ENCODE results near the gene NOL12.

GRCh38 chr22:37639070-37639760 is 46.9 kb upstream of the NOL12 start, which contains the start of gene SH3BP1:
- TF ChIP-seq EZH2 (IDR thresholded peaks at IDR 0.05; ENCODE audit: insufficient read depth, low read length), result no peak
- TF ChIP-seq, protein P1, sequence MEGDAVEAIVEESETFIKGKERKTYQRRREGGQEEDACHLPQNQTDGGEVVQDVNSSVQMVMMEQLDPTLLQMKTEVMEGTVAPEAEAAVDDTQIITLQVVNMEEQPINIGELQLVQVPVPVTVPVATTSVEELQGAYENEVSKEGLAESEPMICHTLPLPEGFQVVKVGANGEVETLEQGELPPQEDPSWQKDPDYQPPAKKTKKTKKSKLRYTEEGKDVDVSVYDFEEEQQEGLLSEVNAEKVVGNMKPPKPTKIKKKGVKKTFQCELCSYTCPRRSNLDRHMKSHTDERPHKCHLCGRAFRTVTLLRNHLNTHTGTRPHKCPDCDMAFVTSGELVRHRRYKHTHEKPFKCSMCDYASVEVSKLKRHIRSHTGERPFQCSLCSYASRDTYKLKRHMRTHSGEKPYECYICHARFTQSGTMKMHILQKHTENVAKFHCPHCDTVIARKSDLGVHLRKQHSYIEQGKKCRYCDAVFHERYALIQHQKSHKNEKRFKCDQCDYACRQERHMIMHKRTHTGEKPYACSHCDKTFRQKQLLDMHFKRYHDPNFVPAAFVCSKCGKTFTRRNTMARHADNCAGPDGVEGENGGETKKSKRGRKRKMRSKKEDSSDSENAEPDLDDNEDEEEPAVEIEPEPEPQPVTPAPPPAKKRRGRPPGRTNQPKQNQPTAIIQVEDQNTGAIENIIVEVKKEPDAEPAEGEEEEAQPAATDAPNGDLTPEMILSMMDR (IDR thresholded peaks at IDR 0.05; ENCODE audit: insufficient read depth, low read depth, low read length), result no peak

Data from astrocyte (in vitro differentiated cells and primary cell).